RWPE2 (cell line): Measurements from ENCODE around the gene PTPRU.
A peak's percentile ranks its signal among the peaks of the same experiment; 100 is the strongest.

ENCODE experiments used
- ATAC-seq: fragments of 200-7000 bp; cut with Tn5 transposase; 3 replicates; pipeline ENCODE4 v1.9.1; 2021; ENCODE audit warnings: low read depth
- DNase-seq: peaks from one replicate; pipeline ENCODE4 v3.0.0-alpha.2; 2020; ENCODE audit warnings: low spot score
- H3K27ac ChIP-seq: fragments of 450-650 bp; 2 replicates; pipeline ENCODE4 v1.5.1; 2017; ENCODE audit warnings: mild to moderate bottlenecking; ENCODE audit not compliant: poor library complexity, severe bottlenecking
- H3K27me3 ChIP-seq: fragments of 250-450 bp; sonication (Bioruptor Pico); 2 replicates; pipeline ENCODE4 v1.5.1; 2021; ENCODE audit warnings: mild to moderate bottlenecking, moderate library complexity; ENCODE audit not compliant: insufficient read depth, poor library complexity, severe bottlenecking
- H3K36me3 ChIP-seq: fragments of 250-450 bp; sonication (Bioruptor Pico); 2 replicates; pipeline ENCODE4 v1.5.1; 2020; ENCODE audit warnings: low read depth, mild to moderate bottlenecking, moderate library complexity
- H3K4me1 ChIP-seq: fragments of 250-450 bp; sonication (Bioruptor Pico); 2 replicates; pipeline ENCODE4 v1.5.1; 2021; ENCODE audit warnings: mild to moderate bottlenecking, moderate library complexity; ENCODE audit not compliant: insufficient read depth, poor library complexity, severe bottlenecking
- H3K4me3 ChIP-seq: fragments of 250-450 bp; sonication (Bioruptor Pico); 2 replicates; pipeline ENCODE4 v1.5.1; 2021; ENCODE audit warnings: mild to moderate bottlenecking, moderate library complexity; ENCODE audit not compliant: severe bottlenecking
- H3K9me3 ChIP-seq: fragments of 250-450 bp; sonication (Bioruptor Pico); 2 replicates; pipeline ENCODE4 v1.5.1; 2021; ENCODE audit warnings: mild to moderate bottlenecking, moderate library complexity; ENCODE audit not compliant: severe bottlenecking
- CTCF ChIP-seq: fragments of 450-650 bp; IDR thresholded peaks from one replicate; pipeline ENCODE4 v1.5.1; 2017; ENCODE audit warnings: mild to moderate bottlenecking, moderate library complexity; ENCODE audit not compliant: poor library complexity, severe bottlenecking

Gene PTPRU

GRCh38 chr1:29332204-29332603 lies 95.9 kb downstream of the PTPRU start:
- Histone ChIP-seq H3K36me3 (no peaks in the 10 kb centered on the region), H3K27ac (no peak overlapping the region), H3K9me3 (peaks cover 2% of the 10 kb centered on the region), H3K27me3 (no peaks in the 10 kb centered on the region), H3K4me1 (no peaks in the 10 kb centered on the region), H3K4me3 (no peak overlapping the region)
- DNase-seq (no peak), ATAC-seq (no peak)
- TF ChIP-seq CTCF, result no peak

- no peaks in the 10 kb centered on the region for H3K36me3 ChIP-seq
- H3K9me3 ChIP-seq, result peaks cover 2% of the 10 kb centered on the region
- ATAC-seq, result no peak
- H3K4me1 ChIP-seq, result no peaks in the 10 kb centered on the region
- no peak overlapping the region for H3K4me3 ChIP-seq
- no peaks in the 10 kb centered on the region for H3K27me3 ChIP-seq
- TF ChIP-seq CTCF, result no peak
- H3K27ac ChIP-seq, result no peak overlapping the region
- DNase-seq, result no peak
Measured at GRCh38 chr1:29333008-29333407, 96.7 kb downstream of the PTPRU start.

GRCh38 chr1:29335573-29335972 lies 99.3 kb downstream of the PTPRU start:
- Histone ChIP-seq H3K9me3 (peaks cover 2% of the 10 kb centered on the region), H3K27me3 (no peaks in the 10 kb centered on the region), H3K4me3 (no peak overlapping the region), H3K4me1 (no peaks in the 10 kb centered on the region), H3K27ac (no peak overlapping the region), H3K36me3 (no peaks in the 10 kb centered on the region)
- ATAC-seq, result no peak
- TF ChIP-seq CTCF, result no peak
- no peak for DNase-seq

GRCh38 chr1:29338908-29339575 lies 102.7 kb downstream of the PTPRU start:
- Histone ChIP-seq H3K36me3 (no peaks in the 10 kb centered on the region), H3K4me1 (no peaks in the 10 kb centered on the region), H3K4me3 (no peak overlapping the region), H3K27me3 (no peaks in the 10 kb centered on the region), H3K9me3 (no peaks in the 10 kb centered on the region), H3K27ac (no peak overlapping the region)
- TF ChIP-seq CTCF, result no peak
- no peak for DNase-seq
- ATAC-seq, result no peak

- Histone ChIP-seq H3K27ac (no peak overlapping the region), H3K36me3 (no peaks in the 10 kb centered on the region), H3K4me3 (no peak overlapping the region), H3K9me3 (no peaks in the 10 kb centered on the region), H3K27me3 (no peaks in the 10 kb centered on the region), H3K4me1 (no peaks in the 10 kb centered on the region)
- peak; percentile 24 for TF ChIP-seq CTCF
- ATAC-seq (no peak), DNase-seq (peak; percentile 28)
Measured at GRCh38 chr1:29341936-29342335, 105.6 kb downstream of the PTPRU start.
